Measurements from ENCODE around the gene GFRA1.

The GFRA1 gene

DNA sequence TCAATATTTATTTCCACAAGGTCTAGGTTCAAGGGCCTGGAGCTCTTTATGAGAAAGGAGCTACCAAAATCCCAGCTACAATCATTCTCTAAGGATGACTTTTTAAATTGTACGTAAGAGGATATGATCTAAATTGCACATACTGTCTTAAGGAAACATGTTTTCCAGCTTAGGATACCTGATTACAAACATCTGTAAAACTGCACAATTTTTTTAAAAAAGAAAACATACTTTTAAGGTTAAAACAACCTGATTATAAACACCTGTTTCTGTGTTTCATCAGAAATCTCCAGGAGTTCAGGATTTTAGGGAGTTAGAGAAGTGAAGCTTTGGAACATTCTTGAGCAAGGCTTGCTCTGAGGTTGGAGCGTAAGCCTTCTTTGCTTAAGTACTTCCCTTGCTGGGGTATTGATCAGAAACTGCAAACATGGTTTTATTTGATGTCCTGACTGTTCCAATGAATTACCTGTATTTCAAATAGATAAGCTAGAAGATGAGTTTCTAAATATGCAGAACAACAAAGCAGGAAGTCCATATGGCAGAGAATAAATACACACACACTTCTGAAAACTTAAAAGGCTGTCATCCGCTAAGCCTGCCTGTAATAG lies 248.6 kb downstream of the GFRA1 start:
- ATAC-seq (ENCODE audit: low read depth) (no peak), DNase-seq (ENCODE audit: low spot score) (no peak)
- H3K9me3 ChIP-seq (ENCODE audit: severe bottlenecking) = no peaks in the 10 kb centered on the region
- H3K4me3 ChIP-seq (ENCODE audit: severe bottlenecking) = no peak overlapping the region
- no peaks in the 10 kb centered on the region for H3K27me3 ChIP-seq (ENCODE audit: insufficient read depth, poor library complexity, severe bottlenecking)
- no peaks in the 10 kb centered on the region for H3K4me1 ChIP-seq (ENCODE audit: insufficient read depth, poor library complexity, severe bottlenecking)
- TF ChIP-seq, protein P1, sequence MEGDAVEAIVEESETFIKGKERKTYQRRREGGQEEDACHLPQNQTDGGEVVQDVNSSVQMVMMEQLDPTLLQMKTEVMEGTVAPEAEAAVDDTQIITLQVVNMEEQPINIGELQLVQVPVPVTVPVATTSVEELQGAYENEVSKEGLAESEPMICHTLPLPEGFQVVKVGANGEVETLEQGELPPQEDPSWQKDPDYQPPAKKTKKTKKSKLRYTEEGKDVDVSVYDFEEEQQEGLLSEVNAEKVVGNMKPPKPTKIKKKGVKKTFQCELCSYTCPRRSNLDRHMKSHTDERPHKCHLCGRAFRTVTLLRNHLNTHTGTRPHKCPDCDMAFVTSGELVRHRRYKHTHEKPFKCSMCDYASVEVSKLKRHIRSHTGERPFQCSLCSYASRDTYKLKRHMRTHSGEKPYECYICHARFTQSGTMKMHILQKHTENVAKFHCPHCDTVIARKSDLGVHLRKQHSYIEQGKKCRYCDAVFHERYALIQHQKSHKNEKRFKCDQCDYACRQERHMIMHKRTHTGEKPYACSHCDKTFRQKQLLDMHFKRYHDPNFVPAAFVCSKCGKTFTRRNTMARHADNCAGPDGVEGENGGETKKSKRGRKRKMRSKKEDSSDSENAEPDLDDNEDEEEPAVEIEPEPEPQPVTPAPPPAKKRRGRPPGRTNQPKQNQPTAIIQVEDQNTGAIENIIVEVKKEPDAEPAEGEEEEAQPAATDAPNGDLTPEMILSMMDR (IDR thresholded peaks at IDR 0.05; ENCODE audit: poor library complexity, severe bottlenecking) = no peak
- no peak overlapping the region for H3K27ac ChIP-seq (ENCODE audit: poor library complexity, severe bottlenecking)
- H3K36me3 ChIP-seq (ENCODE audit: low read depth) = no peaks in the 10 kb centered on the region

DNA sequence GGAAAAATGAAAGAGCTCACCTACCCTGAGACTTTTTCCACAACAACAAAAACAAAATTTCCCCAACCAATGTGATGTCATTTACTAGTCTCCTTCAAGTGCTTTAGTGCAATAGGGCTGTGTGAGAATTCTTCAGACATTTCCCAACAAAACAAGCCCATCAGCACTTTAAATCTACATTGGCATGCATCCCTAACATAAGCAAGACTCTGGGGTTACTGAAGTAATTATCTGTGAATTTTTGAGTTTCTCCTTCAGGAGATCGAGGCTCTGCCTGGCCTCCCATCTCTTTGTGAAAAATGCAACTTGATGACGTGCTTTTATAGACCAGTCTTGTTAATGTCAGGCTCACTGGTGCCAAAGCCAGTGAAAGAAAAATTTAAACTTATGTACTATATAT lies 255.6 kb downstream of the GFRA1 start:
- TF ChIP-seq, protein P1 (IDR thresholded peaks at IDR 0.05; ENCODE audit: poor library complexity, severe bottlenecking) = no peak
- Histone ChIP-seq H3K4me1 (ENCODE audit: insufficient read depth, poor library complexity, severe bottlenecking) (no peaks in the 10 kb centered on the region), H3K36me3 (ENCODE audit: low read depth) (no peaks in the 10 kb centered on the region), H3K27ac (ENCODE audit: poor library complexity, severe bottlenecking) (no peak overlapping the region), H3K4me3 (ENCODE audit: severe bottlenecking) (no peak overlapping the region), H3K27me3 (ENCODE audit: insufficient read depth, poor library complexity, severe bottlenecking) (no peaks in the 10 kb centered on the region), H3K9me3 (ENCODE audit: severe bottlenecking) (no peaks in the 10 kb centered on the region)
- DNase-seq (ENCODE audit: low spot score) = no peak
- ATAC-seq (ENCODE audit: low read depth) = no peak

DNA sequence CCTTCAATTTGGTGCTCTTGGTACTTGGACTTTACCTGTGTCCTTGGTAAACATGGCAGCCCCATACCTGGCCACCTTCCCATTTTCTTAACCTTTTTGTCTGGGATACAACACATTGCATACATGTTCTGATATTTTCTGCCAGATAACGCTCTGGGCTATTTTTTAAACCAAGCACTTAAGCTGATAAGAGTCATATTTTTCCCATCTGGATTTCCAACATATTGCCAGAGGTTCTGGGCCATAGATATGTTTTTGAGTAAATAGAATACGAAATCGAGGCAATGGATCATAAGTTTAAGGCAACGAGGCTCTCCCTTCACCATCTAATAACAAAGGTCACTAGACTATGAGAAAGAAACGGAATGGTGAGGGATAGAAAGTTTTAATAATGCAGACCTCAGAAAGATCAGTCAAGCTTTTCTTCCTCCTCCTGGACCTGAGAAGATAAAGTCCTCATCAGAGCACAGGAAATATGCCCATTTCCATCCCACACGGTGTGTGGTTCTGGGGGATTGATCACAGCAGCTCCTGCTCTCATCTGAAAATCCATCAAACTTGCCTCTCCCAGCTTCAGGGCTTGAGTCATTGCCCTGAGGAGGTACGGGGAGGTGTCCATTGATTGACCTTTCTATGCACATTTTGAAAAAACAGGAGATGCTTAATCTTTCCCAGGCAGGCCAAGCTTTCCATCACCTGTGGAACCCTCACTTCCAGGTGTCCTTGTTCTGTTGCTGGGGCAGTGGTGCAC lies 257.2 kb downstream of the GFRA1 start:
- Histone ChIP-seq H3K9me3 (ENCODE audit: severe bottlenecking) (no peaks in the 10 kb centered on the region), H3K36me3 (ENCODE audit: low read depth) (no peaks in the 10 kb centered on the region), H3K27ac (ENCODE audit: poor library complexity, severe bottlenecking) (no peak overlapping the region), H3K4me1 (ENCODE audit: insufficient read depth, poor library complexity, severe bottlenecking) (no peaks in the 10 kb centered on the region), H3K4me3 (ENCODE audit: severe bottlenecking) (no peak overlapping the region), H3K27me3 (ENCODE audit: insufficient read depth, poor library complexity, severe bottlenecking) (no peaks in the 10 kb centered on the region)
- ATAC-seq (ENCODE audit: low read depth) = no peak
- DNase-seq (ENCODE audit: low spot score) = no peak
- TF ChIP-seq, protein P1 (IDR thresholded peaks at IDR 0.05; ENCODE audit: poor library complexity, severe bottlenecking) = no peak

DNA sequence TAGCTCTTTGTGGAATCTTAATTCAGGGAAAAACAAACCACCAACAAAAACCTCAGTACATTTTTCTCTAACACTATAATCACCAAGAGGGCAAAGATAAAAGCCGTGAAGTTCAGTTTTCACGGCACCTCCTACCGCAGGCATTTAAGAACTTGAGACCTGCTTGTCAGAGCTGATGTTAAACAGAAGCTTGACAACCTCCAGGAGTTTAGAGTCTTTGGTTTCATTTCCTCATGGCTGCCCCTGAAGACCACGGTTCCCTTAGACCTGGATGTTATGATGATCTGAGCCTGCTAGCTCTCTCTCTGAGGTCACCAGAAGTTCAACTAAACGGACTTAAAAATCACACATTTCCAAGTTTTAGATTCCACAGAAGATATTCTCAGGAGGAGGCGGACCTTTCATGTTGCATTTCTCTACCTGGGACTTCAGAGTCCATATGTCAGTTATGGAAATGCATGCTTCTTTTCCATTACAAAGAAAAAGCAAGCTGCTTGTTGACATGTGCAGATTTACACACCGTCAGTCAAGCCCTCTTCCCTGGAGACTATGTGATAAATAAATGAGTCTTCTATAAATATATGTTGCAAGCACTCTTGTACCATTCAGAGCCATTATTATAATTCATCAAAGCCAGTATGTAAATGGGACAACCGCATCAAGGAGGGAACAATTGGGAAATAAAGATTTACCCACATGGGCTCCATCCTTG lies 258.0 kb downstream of the GFRA1 start:
- DNase-seq (ENCODE audit: low spot score) (no peak), ATAC-seq (ENCODE audit: low read depth) (no peak)
- no peaks in the 10 kb centered on the region for H3K27me3 ChIP-seq (ENCODE audit: insufficient read depth, poor library complexity, severe bottlenecking)
- H3K4me3 ChIP-seq (ENCODE audit: severe bottlenecking) = no peak overlapping the region
- no peaks in the 10 kb centered on the region for H3K36me3 ChIP-seq (ENCODE audit: low read depth)
- TF ChIP-seq, protein P1 (IDR thresholded peaks at IDR 0.05; ENCODE audit: poor library complexity, severe bottlenecking) = no peak
- no peaks in the 10 kb centered on the region for H3K4me1 ChIP-seq (ENCODE audit: insufficient read depth, poor library complexity, severe bottlenecking)
- H3K27ac ChIP-seq (ENCODE audit: poor library complexity, severe bottlenecking) = no peak overlapping the region
- H3K9me3 ChIP-seq (ENCODE audit: severe bottlenecking) = no peaks in the 10 kb centered on the region
